ENCODE results near the gene ENG.

Gene ENG

DNA sequence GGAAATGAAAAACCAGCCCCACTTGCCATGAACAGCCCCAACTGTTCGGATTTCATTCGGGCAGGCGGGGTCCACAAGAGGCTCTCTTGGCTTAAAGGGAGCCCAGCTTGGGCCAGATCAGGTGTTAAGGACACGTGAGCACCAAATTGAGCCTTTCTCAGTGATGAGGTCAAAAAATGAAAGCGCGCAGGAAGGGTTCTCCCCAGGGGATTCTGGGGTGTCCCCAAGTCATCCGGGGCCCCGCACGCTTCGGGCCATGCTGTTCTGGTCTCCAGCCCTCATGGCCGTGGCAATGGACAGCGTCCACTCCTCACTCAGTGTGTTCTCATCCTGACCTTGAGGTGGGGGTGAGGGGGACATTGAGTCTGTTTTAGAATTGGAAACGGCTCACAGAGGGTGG is 12.1 kb upstream of the ENG start:
- no peak for DNase-seq (ENCODE audit: low read depth in 1 of 2, low spot score in 1 of 2)

DNA sequence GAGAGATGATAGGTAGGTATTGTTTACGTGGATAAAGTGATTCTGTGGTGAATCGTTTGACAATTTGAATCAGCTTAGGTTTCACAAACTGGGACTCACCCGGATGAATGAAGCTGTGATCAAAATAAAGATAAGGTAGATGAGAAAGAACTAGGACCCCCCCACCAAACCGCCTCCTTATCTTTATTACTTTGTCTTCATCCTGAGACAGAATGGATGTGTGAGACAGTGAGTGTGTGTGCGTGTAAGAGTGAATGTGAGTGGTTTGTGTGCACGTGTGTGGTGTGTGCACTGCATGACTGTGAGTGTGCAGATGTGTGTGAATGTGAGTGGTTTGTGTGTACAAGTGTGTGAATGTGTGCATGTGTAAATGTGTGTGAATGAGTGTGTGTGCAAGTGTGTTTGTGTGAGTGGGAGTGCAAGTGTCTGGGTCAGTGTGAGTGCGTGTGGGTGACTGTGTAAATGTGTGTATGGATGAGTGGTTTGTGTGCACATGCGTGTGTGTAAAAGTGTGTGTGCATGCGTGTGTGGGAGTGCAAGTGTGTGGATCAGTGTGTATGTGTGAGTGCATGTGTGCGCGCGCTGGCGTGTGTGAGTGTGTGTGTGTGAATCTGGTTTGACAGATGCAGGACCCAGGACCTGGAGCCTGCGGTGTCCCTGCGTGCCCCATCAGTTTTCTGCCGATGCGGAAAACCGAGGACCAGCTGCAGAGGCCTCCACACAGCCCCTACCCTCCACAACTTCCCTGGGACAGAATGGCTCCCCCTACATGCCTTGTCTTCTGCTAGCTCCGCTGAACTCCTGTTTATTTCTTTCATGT is 11.4 kb upstream of the ENG start:
- no peak for DNase-seq (ENCODE audit: low read depth in 1 of 2, low spot score in 1 of 2)

DNA sequence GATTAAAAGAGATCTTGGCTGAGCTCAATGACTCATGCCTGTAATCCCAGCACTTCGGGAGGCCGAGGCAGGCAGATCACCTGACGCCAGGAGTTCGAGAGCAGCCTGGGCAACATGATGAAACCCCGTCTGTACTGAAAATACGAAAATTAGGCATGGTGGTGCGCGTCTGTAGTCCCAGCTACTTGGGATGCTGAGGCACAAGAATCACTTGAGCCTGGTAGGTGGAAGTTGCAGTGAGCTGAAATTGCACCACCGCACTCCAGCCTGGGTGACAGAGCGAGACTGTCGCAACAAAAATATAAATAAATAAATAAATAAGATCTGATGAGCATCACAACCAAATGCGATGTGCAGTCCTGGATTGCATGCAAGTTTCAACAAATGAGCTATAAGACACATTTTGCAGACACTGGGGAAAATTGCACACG is 8.7 kb upstream of the ENG start:
- DNase-seq (ENCODE audit: low read depth in 1 of 2, low spot score in 1 of 2): no peak

DNA sequence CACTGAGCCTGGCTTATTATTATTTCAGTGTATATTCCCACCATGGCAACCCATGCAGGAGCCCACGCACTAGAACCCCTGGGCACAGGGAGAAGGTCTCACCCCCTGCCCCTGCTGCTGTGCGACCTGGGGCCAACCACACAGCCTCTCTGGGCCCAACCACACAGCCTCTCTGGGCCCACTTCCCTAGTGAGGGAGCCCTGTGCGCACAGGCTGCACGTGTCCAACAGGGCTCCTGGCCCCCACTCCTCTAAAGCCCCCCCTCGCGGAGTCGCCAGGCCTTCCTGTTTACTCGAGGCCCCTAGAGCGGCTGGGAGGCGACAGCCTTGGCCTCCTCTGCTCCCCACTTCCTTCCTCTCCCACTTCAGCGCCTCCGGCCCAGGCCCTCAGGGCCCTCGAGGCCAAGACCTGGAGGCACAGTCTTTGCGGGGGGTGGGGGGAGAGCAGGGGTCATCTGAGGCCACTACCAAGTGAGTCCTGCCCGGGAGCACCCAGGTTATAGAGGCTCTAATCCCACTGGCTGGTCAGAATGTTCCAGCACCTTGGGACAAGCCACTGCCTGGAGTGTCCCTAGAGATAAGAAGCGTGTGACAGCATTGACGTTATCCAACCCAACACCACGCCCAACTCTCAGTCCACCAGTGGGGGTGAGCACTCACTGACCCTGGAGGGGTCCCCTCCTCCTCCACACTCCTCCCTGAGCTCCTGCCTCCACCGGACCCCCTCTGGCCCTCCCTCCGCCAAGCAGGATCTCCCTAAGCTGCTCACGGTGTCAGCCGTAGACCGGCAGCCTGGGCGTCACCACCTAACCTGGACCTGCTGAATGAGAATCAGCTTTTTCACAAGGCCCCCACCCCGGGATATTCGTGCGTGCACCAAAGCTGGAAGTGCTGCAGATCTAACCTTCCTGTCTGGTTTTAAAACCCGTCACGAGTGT is 7.9 kb upstream of the ENG start:
- DNase-seq (ENCODE audit: low read depth in 1 of 2, low spot score in 1 of 2): no peak

DNA sequence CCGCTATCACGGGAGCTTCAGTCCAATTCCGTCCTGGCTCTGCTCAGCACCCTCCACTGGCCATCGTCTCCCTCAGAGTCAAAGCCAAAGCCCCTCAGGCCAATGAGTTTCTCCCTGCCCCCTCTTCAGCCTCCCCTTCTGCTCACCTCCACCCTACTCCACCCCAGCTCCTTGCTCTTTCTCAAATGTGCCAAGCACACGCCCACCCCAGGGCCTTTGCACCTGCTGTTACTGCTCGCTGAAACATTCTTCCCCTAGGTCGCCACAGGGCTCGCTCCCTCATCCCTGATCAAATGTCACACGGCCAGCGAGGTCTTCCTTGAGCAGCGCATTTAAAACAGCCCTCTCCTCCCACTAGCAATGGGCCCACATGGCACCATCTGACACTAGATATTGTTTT is 6.3 kb upstream of the ENG start:
- no peak for DNase-seq (ENCODE audit: low read depth in 1 of 2, low spot score in 1 of 2)

DNA sequence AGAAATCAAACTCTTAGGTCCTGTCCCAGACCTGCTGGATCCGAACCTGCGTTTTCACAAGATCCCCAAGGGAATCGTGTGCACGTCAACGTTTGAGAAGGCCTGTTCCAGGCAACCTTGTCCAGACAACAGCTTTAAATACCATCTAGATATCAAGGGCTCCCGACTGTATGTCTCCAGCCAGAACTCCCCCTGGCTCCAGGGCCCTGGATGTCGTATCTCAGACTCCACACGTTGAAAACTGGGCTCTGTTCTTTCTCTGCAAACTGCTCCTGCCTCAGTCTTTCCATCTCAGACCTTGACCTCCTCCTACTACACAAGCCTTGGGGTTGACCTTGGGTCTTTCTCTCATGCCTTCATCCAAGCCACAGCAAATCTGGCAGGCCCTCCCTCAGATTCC is 5.8 kb upstream of the ENG start:
- DNase-seq (ENCODE audit: low read depth in 1 of 2, low spot score in 1 of 2): no peak

DNA sequence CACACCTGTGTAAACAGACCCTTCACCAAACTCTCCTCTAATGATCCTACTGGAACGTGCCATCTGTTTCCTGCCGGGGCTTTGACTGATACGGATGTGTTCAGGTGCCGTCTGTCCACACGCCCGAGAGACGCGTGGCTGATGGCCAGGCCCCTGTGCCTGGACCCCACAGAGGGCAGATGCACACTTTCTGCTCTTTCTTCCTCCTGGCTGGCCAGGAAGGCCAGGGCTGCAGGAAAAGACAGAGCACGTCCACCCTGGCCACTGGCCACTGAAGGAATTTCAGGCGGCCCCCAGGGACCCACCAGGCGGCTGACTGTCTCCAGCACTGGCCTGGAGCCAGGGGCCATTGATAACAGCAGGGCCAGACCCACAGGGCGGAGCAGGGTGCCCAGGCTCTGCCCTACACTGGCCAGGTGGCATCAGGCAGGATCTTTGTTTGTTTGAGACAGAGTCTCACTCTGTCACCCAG is 3.6 kb upstream of the ENG start:
- no peak for DNase-seq (ENCODE audit: low read depth in 1 of 2, low spot score in 1 of 2)

DNA sequence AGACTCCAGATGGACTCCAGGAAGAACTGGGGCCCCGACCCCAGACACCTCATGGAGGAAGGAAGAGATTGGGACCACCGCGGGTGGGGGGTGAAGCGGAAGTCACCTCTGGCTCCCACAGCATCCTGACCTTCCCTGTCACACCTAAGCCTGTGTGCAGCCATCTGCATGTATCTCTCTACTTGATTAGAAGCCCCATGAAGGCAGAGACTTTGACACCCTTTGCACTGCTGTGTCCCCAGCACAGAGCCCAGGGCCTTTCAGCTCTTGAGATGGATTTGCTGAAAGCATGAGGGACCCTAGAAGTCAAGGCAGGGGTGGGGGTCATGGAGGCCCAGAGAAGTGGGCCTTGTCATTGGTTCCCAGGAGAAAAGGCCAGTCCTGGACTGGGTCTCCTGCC is 2.8 kb upstream of the ENG start:
- no peak for DNase-seq (ENCODE audit: low read depth in 1 of 2, low spot score in 1 of 2)

DNA sequence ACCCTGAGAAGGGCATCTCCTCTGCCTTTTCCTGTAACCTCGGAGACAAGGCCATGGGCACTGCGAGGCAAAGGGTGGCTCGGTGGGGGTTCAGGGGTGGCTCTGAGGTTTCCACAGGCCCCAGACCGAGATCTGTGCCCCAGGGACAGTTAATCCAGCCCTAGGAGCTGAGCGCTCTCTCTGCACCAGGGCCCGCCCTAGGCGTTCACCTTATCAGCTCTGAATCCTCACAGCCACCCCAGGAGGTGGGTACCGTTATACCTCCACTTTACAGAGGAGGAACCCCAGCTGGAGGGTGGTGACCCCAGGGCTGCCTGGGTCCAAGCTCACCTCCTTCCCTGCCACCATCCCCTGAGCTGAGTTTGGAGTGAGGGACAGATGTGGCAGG is 2.3 kb upstream of the ENG start:
- no peak for DNase-seq (ENCODE audit: low read depth in 1 of 2, low spot score in 1 of 2)

DNA sequence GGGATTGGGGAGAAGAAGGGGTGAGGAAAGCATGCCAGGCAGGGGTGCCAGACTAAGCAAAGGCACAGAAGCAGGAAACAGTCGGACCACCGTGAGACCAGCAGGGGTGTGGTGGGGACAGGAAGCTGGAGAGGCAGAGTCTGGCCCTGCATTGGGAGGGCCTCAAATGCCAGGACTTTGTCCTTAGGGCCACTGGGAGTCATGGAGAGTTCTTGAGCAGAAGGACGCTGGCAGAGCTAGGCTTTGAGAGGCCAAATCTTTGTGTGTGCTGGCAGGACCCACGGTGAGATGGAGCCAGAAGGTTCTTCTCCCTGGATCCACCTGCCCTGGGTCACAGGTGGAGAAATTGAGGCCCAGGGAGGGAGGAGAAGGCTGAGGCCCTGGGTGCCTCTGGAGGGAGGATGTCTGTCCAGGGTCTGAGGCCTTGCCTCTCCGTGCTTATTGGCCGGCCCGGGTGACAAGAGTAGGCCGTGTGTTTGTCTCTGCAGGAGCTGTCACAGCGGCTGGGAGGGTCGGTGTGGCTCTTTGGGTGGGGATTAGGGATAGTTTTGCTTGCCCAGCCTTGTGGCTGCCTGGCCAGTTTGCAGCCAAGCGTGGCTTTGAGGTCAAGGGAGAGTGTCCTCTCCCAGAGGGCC is 1.8 kb upstream of the ENG start:
- no peak for DNase-seq (ENCODE audit: low read depth in 1 of 2, low spot score in 1 of 2)

DNA sequence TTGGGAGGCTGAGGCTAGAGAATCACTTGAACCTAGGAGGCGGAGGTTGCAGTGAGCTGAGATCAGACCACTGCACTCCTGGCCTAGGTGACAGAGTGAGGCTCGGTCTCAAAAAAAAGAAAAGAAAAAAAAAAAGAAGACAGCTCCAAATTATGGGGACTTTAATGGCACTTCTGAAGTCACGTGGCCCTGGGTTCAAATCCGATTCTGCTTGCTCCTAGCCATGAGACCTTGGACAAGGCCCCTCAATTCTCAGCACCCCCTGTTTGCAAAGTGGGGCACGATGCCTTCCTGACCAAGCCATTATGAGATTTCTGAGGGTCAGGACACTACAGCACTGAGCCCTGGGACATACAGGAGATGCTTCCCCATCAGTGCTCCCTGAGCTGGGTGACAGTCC is 1.1 kb upstream of the ENG start:
- DNase-seq (ENCODE audit: low read depth in 1 of 2, low spot score in 1 of 2): no peak

DNA sequence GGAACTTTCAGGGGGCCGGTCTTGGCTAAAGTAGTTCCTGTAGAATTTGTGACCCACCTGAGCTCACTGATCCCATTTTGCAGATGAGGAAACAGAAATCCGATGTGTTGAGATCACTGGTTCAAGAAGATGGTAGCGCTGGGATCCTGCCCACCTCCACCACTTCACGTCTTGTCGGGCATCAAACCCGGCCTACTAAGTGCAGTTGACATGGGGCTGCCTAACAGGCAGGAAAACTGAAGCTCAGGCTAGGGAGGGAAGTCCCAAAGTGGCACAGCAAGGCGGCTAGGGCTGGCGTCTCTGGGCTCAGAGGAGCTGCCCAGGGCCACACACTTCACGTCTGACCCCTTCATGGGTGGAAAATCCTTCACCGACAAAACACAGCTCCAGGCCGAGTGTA is 502 bp upstream of the ENG start:
- DNase-seq (ENCODE audit: low read depth in 1 of 2, low spot score in 1 of 2): no peak

DNA sequence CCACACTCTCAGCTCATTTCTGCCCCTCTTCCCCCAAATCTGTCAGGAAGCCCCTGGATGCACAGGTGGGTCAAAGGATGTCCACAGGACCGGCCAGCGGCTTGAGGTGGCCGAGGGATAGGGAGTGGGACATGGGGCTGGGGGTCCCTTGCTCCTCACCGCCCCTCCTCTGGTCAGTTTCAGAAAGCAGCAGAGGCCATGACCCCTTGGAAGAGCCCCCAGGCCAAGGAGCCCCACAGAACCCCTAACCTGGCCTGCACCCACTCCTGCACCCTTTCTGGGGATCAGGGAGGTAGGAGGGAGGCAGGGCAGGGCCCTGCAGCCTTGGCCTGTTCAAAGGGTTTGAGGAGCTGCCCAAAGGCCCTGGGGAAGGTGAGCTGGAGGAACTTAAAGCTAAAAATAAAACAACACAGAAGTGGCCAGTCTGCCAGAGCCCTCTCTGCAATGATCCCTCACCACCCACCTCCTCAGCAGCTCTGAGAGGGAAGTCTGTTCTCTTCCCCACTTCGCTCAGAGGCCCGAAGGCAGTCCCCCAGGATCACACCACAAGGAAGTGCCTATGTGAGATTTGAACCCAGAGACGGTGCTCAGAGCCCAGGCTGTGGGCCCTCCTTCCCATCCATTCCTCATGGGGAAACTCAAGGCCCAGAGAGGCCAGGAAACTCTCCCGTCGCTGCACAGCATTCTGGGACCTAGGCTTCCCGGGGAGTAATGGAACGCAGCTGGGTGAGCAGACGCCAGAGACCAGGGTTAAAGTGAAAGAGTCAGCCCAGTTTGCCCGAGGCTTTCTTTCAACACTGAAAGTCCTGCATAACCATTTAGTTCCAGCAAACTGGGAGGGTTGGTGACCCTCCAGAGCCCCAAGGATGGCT is 910 bp downstream of the ENG start:
- no peak for DNase-seq (ENCODE audit: low read depth in 1 of 2, low spot score in 1 of 2)

DNA sequence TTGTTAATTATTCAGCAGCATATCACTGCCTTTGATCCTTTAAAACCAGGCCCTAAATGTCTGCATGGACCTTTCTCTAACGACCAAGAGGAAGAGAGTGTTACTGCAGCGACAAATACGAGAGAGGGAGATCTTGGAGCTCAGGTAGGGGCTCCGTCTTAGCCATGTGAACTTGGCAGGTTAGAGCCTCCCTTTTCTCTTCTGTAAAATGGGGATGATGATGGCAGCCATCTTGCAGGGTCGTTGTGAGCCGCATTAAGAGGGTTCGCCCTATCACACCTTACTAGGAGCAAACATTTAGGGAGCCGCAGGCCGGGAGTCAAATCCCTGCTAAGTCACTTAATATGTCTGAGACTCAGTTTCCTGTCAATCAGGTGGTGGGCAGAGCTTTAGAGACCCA is 1.6 kb downstream of the ENG start:
- no peak for DNase-seq (ENCODE audit: low read depth in 1 of 2, low spot score in 1 of 2)

DNA sequence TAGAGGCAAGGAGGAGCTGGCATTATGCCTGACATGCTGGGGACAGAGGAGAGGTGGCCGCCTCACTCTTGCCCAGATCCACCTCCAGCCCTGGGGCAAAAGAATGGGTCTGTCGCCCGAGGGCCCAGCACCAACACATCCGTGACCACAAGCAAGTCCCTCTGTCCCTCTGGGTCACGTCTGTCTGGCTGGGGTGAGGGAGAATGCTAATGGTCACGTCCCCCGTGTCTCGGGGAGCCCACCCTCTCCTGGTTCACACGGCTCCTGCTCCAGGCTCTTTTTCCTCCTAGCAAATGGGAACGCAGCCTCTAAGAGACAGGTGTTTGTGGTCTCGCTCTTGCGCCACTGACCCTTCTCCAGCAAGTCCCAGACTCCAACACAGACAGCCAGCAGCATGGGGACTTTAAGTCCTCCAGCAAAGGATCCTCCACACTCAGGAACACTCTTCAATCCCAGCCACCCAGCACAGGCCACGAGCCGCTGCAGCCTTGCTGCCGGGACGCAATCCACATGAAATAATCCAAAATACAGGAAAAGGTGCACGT is 4.1 kb downstream of the ENG start:
- no peak for DNase-seq (ENCODE audit: low read depth in 1 of 2, low spot score in 1 of 2)

DNA sequence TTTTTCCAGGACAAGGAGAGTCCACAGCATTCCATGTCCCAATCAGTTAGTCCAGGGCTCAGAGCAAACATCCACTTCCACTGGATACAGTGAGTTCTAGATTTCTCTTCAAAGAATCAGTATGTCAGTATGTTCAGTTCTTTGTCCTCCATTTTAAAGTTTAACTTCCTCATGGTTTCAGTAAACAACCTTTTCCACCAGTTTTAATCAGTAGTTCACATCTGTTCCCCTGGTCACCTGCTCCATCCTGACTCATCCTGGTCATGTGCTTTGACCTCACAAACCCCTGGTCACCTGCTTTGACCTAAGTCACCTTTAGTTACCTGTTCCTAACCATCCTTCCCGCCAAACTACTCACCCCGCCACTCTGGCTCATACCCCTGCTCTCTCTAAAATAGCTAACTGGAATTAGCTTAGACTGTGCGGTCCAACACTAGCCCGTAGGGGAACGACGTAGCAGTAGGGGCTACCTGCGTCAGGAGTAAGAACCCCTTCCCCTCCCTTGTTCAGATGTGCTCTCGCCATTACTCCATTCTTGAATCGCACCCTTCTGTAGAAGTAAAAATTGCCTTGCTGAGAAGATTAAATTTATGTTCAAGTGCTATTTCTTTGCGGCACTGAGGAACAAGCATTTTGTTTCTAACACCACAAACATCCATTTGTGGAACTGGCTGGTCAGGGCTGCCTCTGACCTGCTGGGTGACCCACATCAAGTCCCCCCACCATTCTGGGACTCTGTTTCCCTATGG is 5.5 kb downstream of the ENG start:
- no peak for DNase-seq (ENCODE audit: low read depth in 1 of 2, low spot score in 1 of 2)

DNA sequence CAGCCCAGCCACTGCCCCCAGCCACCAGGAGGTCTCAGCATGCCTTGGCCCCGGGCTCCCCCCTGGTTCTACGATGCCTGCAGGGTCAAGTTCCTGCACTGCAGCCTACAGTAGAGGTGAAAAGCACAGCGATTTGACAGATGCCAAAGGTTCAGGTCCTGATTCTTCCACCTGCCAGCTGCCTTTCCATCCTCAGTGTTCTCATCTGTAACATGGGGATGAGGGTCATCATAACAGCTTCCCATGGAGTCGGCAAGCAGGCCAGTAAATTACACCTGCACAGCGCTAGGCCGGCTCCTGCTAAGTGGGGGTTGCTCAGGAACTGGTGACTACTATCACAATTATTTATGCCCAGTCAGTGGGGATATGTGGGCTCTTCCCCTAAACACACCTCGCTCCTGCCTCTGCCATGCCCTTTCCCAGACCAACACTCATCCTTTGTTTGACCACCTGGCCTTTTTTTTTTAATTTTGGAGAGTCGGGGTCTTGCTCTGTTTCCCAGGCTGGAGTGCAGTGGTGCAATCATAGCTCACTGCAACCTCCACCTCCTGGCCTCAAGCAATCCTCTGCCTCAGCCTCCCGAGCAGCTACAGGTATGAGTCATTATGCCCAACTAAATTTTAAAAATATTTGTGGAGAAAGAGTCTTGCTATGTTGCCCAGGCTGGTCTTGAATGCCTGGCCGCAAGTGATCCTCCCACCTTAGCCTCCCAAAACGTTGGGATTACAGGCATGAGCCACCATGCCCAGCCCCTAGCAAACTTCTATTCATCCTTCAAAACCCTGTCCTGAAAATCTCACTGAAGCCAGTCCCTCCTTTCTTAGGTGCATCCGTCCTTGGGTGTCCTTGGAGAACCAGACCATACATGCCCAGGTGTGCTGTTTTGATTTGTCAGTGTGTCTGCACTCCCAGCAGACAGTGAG is 6.4 kb downstream of the ENG start:
- no peak for DNase-seq (ENCODE audit: low read depth in 1 of 2, low spot score in 1 of 2)

DNA sequence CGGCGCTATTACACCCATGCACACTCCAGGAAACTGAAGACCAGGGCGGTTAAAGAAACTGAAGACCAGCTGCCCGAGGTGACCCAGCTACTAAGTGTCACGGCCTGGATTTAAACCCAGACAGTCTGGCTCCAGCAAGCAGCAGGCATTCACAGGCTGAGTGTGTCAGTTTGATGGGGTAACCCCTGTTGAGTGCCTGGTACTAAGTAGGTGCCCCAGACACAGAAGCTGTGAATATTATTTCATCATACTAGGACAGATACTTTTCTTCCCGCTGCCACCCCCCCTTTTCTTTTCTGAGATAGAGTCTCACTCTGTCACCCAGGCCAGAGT is 7.3 kb downstream of the ENG start:
- DNase-seq (ENCODE audit: low read depth in 1 of 2, low spot score in 1 of 2): no peak

Measured in activated CD4-positive, alpha-beta T cell treated with anti-CD3 and anti-CD28 coated beads, Interleukin-2, amount 50 U/mL, for 24 hours (primary cell).